NB4 (cell line): ENCODE results near the gene ASRGL1.
"Not testable (repeated sequence)": the region's sequence is repeated elsewhere in the genome, so short reads cannot be mapped to it uniquely, and the experiment has no call there.

Experiments used
- DNase-seq: peaks from one replicate; pipeline ENCODE4 v3.0.0; 2010; ENCODE audit warnings: low read depth
- H3K4me3 ChIP-seq: one replicate; pipeline ENCODE4 v1.5.1; 2011; ENCODE audit warnings: mild to moderate bottlenecking, low read depth, low read length, moderate library complexity
- CTCF ChIP-seq: IDR thresholded peaks from one replicate; pipeline ENCODE4 v1.5.1; 2012; ENCODE audit warnings: low read depth, low read length
- MAX ChIP-seq: IDR thresholded peaks from 2 replicates; pipeline ENCODE4 v1.6.1; 2011; ENCODE audit warnings: low read depth, low read length
- MYC ChIP-seq: IDR thresholded peaks from 2 replicates; pipeline ENCODE4 v1.6.1; 2011; ENCODE audit warnings: low read depth, low read length
- POLR2A ChIP-seq: IDR thresholded peaks from 2 replicates; pipeline ENCODE4 v1.6.1; 2011; ENCODE audit warnings: mild to moderate bottlenecking; ENCODE audit not compliant: insufficient read length; ENCODE audit errors: extremely low read depth

The ASRGL1 gene

GRCh38 chr11:62333768-62334167 is 3.5 kb upstream of the ASRGL1 start:
- no peak for DNase-seq
- no peak for TF ChIP-seq POLR2A
- no peak for TF ChIP-seq MYC
- TF ChIP-seq MAX: no peak
- no peak for TF ChIP-seq CTCF
- H3K4me3 ChIP-seq: no peak overlapping the region

- not testable (repeated sequence) for DNase-seq
- peak overlapping the region; percentile 56 for H3K4me3 ChIP-seq
Observed at GRCh38 chr11:62336949-62337302, 322 bp upstream of the ASRGL1 start.

DNA sequence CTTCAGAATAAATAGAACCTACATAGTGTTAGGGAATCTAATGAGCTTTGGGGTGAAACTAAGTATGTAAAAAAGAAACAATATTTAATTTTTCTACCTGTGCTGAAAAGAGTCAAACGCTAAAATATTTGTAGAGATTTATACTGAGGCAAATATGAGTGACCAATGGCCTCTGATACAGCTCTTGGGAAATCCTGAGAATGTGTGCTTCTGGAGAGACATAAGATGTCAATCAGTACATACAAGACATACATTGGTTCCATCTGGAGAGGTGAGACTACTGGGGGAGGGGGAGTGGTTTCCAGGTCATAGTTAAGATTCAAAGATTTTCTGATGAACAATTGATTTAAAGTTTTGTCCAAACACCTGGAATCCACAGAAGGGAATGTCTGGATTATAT is 970 bp downstream of the ASRGL1 start:
- peak overlapping the region; percentile 56 for H3K4me3 ChIP-seq
- TF ChIP-seq POLR2A (no peak), CTCF (no peak), MAX (no peak), MYC (no peak)
- DNase-seq: no peak

DNA sequence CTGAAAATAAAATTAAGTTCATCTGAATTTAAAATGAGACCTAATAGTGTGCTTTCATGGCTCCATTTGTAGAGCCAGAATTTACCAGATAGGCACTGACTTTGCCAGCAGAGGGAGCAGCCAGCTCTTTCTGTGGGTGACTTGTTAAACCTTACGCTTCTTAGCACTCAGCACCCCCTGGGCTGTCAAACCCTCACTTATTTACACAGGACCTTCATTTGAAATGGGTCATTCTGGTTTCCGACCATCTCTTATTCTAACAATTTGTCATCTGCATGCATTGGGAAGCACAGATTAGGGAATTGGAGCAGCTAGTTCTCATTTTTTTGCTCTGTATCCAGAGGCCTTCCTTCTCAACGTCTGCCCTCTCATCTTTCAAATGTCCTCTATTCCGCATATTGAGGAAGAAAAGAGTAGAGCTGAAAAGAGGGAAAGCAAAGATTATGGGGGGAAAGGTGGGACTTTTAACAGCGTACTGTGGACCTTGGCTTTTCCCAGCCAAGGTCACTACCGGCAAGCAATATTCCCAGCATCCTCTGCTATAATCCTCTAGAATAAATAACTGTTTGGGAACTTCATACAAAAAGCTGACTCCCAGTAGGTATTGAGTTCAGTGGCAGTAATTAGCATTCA is 3.1 kb downstream of the ASRGL1 start:
- DNase-seq: peak; percentile 74
- no peak overlapping the region for H3K4me3 ChIP-seq
- TF ChIP-seq MYC: no peak
- TF ChIP-seq CTCF: peak; percentile 92

- TF ChIP-seq MYC: no peak
- TF ChIP-seq MAX: no peak
- no peak for TF ChIP-seq CTCF
- TF ChIP-seq POLR2A: no peak
- H3K4me3 ChIP-seq: no peak overlapping the region
- no peak for DNase-seq
Observed at GRCh38 chr11:62341588-62341987, 4.3 kb downstream of the ASRGL1 start.

- peak; percentile 54 for DNase-seq
- not testable (repeated sequence) for H3K4me3 ChIP-seq
Observed at GRCh38 chr11:62343646-62344190, 6.5 kb downstream of the ASRGL1 start.

DNA sequence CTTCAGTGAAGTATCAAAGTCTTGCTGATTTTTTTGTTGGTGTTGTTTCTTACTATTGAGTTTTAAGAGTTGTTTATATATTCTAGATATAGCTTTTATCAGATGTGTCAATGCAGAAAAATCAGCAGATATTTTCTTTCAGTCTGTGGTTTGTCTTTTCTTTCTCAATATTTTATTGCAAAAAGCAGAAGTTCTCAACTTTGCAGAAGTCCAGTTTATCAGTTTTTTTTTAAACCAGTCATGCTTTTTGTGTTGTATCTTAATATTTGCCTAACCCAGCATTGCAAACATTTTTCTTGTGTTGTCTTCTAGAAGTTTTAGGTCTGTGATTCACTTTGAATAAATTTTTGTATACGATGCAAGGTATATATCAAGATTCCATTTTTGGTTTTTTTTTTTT is 7.0 kb downstream of the ASRGL1 start:
- TF ChIP-seq MAX (no peak), MYC (0 out of 2 replicates have a peak, but pooled peaks have one; percentile 28)
- H3K4me3 ChIP-seq: no peak overlapping the region
- peak; percentile 66 for DNase-seq
